NCI-H1105 (cell line): ENCODE measurements around the gene COL12A1.

Source experiments
- DNase-seq: peaks from one replicate; lab custom pipeline; 2025; lab: John Stamatoyannopoulos, UW

Gene COL12A1

GRCh38 chr6:75205776-75206575, at the start of gene COL12A1:
Gene COL12A1, minus strand, starts transcription at chr6:75206053. Its CDS starts 3,261 bp downstream, at chr6:75202792.
- DNase-seq = peak; percentile 44

DNA sequence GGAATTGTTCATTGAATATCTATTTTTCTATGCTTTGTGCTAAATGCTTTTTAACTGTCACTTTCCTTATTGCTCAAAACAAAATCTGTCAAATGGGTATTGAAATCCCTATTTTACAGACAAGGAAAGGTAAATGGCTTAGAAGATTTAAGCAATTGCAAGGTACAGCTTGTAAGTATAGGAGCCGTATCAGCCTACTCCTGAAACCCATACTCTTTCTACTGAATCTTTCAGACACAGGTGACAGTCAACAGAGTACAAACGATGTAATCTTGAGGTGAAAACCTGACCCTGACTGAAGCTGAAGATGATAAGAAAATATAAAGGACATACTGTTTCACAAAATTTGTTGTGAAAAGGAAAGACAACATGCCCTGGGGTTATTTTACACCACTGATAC, 44.7 kb upstream of the COL12A1 start:
- no peak for DNase-seq

- DNase-seq = no peak
Measured at GRCh38 chr6:75249837-75250236, 44.0 kb upstream of the COL12A1 start.

GRCh38 chr6:75246386-75246785, 40.5 kb upstream of the COL12A1 start:
- DNase-seq = no peak

DNA sequence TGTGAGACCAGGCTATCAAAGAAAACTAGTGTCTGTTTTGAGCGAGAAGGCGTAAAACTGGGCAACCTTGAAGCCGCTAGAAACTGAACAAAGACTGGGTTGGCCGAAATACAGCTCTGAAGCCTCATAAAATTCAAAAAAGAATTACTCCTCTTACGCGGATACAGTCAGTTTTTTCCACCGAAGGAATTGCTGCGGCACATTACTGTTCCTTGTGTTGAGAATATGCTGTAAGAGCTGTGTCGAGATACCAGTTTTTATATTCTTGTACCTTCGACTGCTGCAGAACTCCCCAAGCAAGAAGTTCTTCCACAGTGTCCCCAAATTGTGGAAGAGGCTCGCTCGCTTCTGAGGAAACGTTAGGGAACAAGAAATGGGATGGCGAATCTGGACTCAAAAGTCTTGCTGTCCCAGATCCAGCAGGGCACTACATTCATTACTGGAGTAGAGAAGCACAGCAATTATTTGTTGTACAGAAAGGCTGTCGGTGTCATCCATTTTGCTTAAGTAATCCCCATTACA, 38.3 kb upstream of the COL12A1 start:
- no peak for DNase-seq

GRCh38 chr6:75243333-75244062, 37.6 kb upstream of the COL12A1 start, which contains the start of gene COX7A2:
Gene COX7A2, minus strand, starts transcription at chr6:75243801. Its CDS starts 67 bp downstream, at chr6:75243734.
- peak; percentile 97 for DNase-seq

DNA sequence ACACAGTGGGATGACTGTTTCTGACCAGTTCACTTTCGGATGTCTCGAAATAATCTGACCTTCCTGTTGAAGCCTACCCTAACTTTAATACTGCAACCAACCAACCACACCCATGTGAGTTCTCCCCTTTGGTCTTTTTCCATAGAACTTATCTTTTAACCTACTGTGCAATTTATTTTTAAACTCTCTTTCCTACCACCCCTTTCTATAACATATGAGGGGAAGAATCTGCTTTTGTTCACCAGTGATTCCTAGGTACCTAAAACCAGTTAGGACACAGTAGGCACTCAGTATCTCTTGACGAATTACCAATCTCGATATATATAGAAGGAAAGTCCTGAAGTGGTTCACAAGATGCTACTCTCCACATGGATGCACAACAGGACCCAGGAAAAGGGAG, 30.8 kb upstream of the COL12A1 start:
- no peak for DNase-seq

GRCh38 chr6:75235271-75235670, 29.4 kb upstream of the COL12A1 start:
- DNase-seq = no peak

- no peak for DNase-seq
Measured at GRCh38 chr6:75234126-75234865, 28.4 kb upstream of the COL12A1 start.

- DNase-seq = no peak
Measured at GRCh38 chr6:75233092-75233615, 27.3 kb upstream of the COL12A1 start.

GRCh38 chr6:75230484-75231325, 24.9 kb upstream of the COL12A1 start:
- DNase-seq = peak; percentile 7

- DNase-seq = no peak
Measured at GRCh38 chr6:75224303-75224926, 18.6 kb upstream of the COL12A1 start.

- DNase-seq = no peak
Measured at GRCh38 chr6:75223428-75223827, 17.6 kb upstream of the COL12A1 start.

- DNase-seq = no peak
Measured at GRCh38 chr6:75222261-75222660, 16.4 kb upstream of the COL12A1 start.

DNA sequence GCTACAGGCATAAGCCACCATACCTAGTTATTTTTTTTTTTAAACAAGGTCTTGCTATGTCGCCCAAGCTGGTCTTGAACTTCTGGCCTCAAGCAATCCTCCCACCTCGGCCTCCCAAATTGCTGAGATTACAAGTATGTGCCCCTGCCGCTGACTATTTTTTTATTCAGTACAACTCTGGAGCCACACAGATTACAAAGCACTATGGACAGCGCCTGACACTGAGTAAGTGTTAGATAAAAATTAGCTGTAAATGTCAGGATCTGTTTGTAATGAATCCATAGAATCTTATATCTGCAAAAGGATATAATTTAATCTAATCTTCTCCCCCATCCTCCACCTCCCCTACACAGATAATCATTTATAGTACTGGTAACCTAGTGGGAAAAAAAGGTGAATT, 15.3 kb upstream of the COL12A1 start:
- DNase-seq = no peak

- DNase-seq = no peak
Measured at GRCh38 chr6:75220357-75220756, 14.5 kb upstream of the COL12A1 start.

- DNase-seq = no peak
Measured at GRCh38 chr6:75219263-75219662, 13.4 kb upstream of the COL12A1 start.

DNA sequence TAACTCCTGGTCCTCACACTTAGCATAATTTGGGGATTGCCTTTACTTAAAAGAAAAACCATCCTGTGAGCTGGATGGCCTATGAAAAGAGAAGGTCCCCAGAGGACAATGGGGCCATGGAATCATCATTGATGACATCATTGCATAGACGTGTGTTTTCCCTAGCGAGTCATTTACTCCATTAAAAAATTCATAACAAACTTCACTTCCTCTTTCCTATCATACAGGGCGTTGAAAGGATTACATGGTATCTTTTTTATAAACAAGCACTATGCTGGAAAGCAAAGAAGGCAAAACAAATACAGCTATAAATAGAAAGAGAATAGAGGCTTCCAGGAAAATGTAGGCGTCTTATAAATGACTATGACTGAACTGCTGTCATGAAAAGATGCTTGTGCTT, 11.3 kb upstream of the COL12A1 start:
- DNase-seq = no peak

DNA sequence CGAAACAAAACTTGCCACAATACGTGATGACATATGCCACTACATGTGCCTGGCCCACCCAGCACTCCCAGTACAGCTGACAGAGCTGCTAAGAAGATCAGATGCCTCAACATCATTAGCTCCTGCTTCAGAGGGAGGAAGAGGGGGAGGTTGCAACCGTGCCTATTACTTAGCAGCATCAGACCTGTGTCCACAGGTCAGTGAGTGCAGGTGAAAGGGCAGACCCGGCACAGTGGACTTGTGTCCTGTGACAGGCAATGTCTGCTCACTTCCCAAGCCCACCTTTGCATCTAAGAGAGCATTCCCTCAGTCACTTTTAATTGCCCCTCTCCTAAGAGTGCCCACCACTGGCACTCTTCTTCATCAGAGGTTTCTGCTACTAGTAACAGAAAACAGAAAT, 9.4 kb upstream of the COL12A1 start:
- no peak for DNase-seq

DNA sequence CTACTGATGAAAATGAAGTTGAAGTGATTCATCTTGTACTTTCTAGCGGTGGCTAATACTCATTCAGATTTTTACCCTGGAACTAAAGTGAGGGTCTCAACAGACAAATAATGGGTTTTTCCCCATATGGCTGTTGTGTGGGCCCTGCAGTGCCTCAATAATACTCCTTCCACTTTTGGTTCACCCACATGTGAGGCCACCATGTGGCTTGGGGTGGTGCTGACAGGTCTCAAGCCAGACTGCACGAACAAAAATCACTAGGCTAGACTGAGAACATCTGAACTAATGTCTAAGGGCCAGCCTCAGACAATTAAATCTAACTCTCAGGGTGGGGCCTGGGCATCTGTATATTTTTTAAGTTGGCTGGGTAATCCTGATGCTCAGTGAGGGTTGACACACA, 7.9 kb upstream of the COL12A1 start:
- no peak for DNase-seq

- DNase-seq = no peak
Measured at GRCh38 chr6:75213112-75213511, 7.3 kb upstream of the COL12A1 start.
